Mammary epithelial cell (primary cell): ENCODE measurements around the gene PTPN9.
"Not testable (repeated sequence)": the region's sequence is repeated elsewhere in the genome, so short reads cannot be mapped to it uniquely, and the experiment has no call there.

ENCODE experiments used
- CTCF ChIP-seq, 2 donors: IDR thresholded peaks in 1 of 2; conservative IDR thresholded peaks in 1 of 2; 2 replicates each; pipeline ENCODE4 v1.5.1; 2011 to 2012; ENCODE audit warnings: inconsistent platforms in 2 of 2, low read length in 2 of 2, mild to moderate bottlenecking in 2 of 2, control low read depth in 1 of 2, low read depth in 1 of 2; ENCODE audit not compliant: insufficient read depth in 1 of 2; ENCODE audit errors: extremely low read depth in 1 of 2
- EZH2 ChIP-seq: IDR thresholded peaks from 2 replicates; pipeline ENCODE4 v1.6.1; 2012; ENCODE audit warnings: low read length, inconsistent platforms, borderline replicate concordance

GRCh38 chr15:75477094-75477493 lies 102.0 kb downstream of the PTPN9 start:
- not testable (repeated sequence) for TF ChIP-seq CTCF (conservative IDR thresholded peaks at IDR 0.05 in 1 of 2, IDR thresholded peaks at IDR 0.05 in 1 of 2; ENCODE audit: extremely low read depth in 1 of 2, insufficient read depth in 1 of 2, low read depth in 1 of 2, low read length in 2 of 2); EZH2
